GM10266 (cell line): Measurements from ENCODE around the gene STUM.

Experiments
- DNase-seq: peaks from one replicate; pipeline ENCODE4 v3.0.0; 2012; ENCODE audit errors: extremely low spot score
- CTCF ChIP-seq: IDR thresholded peaks from 2 replicates; pipeline ENCODE4 v1.5.1; 2012; ENCODE audit warnings: mild to moderate bottlenecking, low read depth; ENCODE audit not compliant: control insufficient read depth, insufficient read depth; ENCODE audit errors: missing control alignments

Gene STUM

DNA sequence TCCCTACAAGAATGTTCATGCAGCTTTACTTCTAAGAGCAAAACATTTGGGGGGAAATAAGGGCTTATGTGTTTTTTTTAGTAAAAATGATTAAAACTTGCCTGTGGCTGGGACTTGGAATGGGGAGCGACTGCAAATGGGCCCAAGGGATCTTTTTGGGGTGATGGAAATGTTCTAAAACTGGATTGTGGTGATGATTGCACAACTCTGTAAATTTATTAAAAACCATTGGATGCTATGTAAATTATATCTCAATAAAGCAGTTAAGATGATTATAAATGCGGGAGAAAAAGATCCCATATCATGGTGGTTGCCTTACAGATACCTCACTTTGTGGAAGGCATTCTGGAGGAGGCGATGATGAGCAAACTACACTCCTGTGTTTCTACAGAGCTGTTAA, 30.2 kb upstream of the STUM start:
- DNase-seq = no peak
- TF ChIP-seq CTCF = no peak

DNA sequence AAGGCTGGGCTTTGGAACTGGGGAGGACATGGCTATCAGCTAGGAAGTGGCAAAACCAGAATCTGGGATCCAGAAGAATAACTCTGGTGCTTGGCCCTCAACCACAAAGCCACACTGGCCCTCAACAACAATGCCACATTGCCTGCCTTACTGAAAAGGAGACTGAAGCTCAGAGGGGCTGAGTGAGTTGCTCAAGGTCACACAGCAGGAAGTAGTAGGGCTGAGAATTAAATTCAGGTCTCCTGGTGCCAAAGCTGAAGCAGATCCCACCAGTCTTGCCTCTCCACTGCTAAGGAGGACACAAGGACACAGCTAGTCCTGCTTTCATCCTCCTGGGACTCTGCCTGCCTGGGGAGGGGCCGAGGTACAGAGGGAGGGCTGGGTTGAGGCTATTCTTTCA, 29.4 kb upstream of the STUM start:
- no peak for DNase-seq
- no peak for TF ChIP-seq CTCF

DNA sequence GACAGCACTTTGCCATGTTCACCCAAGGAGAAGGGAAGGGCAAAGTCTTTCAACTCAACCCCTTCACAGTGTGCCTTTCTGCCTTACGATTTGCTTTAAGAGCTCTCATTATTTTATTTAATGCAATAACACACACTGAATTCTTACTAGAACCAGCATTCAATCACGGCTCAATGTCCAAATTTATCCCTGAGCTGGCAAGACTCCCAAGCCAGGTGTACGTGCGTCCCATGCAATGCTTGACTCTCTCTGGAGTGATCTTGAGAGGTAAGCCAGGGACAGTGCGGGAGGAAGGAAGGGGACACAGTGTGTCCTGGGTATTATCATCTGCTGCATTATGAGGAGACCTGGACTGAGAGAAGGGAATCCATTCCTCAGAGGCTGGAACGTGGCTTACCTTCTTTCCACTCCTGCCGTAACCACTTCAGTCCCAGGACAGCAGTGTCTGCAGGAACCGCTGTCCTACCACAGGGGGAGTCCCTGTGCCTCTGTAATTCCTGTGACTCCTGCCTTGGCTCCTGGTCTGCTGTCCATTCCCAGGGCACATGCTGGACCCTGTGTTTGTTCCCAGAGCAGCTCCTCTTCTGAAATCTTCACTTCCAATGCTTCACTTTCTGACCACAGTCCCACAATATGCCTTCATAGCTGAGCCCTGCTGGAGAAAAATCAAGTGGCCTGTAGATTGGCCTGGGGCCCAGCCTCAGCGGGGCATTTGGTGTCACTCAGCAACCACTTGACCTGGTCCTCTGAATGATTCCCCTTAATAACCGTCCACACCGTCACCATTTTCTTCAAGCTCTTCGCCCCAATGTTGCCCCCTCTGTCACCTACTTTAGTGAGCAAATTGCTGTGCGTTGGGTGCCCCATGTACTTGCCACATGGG, 28.6 kb upstream of the STUM start:
- no peak for DNase-seq
- TF ChIP-seq CTCF = no peak

GRCh38 chr1:226520640-226521355, 27.8 kb upstream of the STUM start:
- no peak for TF ChIP-seq CTCF

DNA sequence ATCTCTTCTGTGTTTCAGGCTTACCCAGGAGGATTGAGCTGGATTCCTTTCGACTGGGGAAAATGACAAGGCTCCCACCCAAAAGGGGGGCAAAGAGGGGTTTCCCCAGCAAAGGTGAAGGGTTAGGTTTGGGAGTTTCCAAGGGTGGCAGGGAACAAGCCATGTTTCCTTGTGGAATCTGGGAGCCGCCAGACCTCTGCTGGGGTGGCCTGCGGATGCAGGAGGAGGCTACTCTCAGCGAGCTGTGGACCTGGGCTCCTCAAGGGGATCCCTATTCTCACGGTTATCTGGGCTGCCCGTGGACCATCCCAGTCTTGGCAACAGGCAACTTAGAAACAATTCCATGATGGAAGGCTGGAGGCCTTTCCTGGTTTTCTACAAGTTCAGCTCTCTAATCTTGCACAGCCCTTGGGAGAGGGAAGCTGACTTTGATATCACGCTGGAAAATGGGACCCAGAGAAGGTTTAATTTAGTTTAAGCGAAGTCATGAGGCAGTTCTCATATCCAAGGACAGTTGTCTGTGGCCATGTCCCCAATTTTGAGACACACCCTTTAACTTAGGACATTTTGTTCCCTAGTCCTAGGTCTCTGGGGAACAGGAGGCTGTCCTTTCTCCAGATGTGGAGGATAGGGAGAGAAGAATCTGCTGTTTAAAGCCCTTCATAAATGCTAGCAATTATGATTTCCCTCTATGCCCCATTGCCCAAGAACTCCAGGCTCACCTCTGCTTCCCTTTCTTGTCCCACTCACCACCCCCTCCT, 24.7 kb upstream of the STUM start:
- DNase-seq = no peak
- no peak for TF ChIP-seq CTCF

More at GRCh38 chr1:226520640-226521355, 27.8 kb upstream of the STUM start:
- DNase-seq = no peak

- TF ChIP-seq CTCF = no peak
- no peak for DNase-seq
These were observed 24.0 kb upstream of the STUM start for GRCh38 chr1:226524547-226524946.
